ENCODE results near the gene ZBTB44.

ZBTB44 gene

GRCh38 chr11:130192845-130193267, 121.9 kb downstream of the ZBTB44 start:
- no peak for DNase-seq

DNA sequence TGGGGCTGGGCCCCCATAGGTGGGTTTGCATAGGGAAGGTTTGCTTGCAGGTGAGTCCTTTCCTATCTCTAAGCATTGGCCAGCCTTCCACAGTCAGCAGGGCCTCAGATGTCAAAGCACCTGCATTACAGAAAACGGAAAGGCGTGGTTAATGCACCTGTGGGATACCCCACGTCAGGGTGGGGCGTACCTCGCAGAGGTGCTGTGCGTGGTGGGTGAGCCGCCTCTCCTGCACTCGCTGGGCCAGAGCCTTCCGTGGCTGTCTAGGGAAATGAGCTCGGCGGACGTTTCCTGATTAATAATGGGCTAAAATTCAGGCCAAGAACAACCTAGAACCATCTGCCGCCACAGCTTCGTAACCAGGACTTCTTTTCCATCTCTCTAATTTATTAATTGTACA, 122.8 kb downstream of the ZBTB44 start:
- no peak for DNase-seq

GRCh38 chr11:130190371-130190881, 124.3 kb downstream of the ZBTB44 start:
- no peak for DNase-seq

GRCh38 chr11:130189492-130190210, 125.1 kb downstream of the ZBTB44 start:
- DNase-seq, result no peak

DNA sequence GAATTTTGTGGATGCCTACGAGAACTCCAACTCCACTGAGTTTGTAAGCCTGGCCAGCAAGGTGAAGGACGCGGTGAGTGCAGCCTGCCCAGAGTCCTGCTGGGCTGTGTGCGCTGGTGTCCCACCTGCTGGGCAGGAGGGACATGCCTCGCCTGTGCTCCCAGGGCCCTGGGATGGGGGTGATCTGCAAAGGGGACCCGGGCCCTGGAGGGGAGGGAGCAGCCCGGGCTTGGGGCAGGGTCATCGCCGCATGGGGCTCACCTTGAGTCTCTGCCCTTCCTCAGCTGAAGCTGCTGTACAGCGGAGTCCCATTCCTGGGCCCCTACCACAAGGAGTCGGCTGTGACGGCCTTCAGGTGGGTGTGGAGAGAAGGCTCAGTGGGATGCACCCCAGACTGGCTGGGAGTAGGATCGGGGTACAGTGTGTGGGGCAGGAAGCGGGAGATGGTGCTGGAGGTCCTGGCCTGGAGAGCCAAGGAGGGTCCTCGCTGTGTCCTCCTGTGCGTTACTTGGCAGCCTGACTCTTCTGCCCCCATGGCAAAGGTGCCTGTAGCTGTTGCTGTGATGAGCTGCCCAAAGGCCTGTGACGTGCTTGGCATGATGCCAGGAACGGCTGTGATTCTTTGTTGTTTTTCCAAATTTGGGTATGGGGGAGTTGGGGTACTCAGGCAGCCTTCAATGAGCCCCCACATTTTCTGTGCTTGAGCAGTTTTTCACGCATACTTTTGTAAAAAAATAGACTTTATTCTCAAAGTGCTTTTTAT, 126.0 kb downstream of the ZBTB44 start:
- no peak for DNase-seq

- DNase-seq, result no peak
Observed at GRCh38 chr11:130188047-130188446, 126.7 kb downstream of the ZBTB44 start.

- no peak for DNase-seq
Observed at GRCh38 chr11:130187096-130187495, 127.6 kb downstream of the ZBTB44 start.

DNA sequence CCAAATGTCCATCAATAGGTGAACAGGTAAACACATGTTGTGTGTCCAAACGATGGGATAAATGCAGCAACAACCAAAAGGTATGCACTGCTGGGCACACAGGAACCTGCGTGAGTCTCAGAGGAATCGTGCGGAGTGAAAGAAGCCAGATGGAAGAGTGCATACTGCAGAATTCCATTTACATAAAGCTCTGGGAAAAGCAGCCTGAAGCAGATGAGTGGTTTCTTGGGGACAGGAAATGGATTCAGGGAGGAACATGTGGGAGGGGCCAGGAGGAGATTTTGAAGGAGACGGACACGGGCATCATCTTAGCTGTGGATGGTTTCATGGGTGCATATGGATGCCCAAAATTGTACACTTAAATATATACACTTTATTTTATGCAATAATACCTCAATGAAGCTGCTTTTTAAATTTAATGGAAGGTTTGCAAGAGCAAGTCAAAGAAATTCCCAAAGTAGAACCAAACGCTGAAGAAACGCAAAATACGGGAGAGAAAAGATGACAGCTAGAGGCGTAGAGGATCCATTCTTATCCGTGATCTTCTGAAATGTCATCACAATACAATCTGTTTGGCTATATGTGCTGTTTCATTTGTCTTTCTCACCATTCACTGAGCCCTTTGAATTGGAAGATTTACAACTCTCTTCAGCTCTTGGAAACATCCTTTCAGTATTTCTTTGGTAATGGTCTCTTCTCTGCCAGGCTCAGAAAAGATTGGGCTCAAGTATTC, 130.7 kb downstream of the ZBTB44 start:
- DNase-seq, result no peak

GRCh38 chr11:130181295-130182272, 133.1 kb downstream of the ZBTB44 start:
- DNase-seq, result peak; percentile 82

DNA sequence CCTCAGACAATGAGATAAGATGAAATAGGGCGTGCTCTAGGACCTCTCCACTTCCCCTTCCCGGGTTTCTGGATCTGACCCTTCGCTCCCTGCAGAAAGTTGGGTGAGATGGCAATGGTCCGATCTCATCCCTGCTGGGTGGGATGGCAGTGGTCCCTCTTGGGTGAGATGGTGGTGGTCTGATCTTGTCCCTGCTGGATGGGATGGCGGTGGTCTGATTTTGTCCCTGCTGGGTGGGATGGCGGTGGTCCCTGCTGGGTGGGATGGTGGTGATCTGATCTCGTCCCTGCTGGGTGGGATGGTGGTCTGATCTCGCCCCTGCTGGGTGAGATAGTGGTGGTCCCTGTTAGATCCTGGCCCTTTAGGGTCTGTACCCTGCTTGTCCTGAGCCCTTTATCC, 133.8 kb downstream of the ZBTB44 start:
- DNase-seq, result no peak

- no peak for DNase-seq
Observed at GRCh38 chr11:130180491-130180890, 134.2 kb downstream of the ZBTB44 start.

DNA sequence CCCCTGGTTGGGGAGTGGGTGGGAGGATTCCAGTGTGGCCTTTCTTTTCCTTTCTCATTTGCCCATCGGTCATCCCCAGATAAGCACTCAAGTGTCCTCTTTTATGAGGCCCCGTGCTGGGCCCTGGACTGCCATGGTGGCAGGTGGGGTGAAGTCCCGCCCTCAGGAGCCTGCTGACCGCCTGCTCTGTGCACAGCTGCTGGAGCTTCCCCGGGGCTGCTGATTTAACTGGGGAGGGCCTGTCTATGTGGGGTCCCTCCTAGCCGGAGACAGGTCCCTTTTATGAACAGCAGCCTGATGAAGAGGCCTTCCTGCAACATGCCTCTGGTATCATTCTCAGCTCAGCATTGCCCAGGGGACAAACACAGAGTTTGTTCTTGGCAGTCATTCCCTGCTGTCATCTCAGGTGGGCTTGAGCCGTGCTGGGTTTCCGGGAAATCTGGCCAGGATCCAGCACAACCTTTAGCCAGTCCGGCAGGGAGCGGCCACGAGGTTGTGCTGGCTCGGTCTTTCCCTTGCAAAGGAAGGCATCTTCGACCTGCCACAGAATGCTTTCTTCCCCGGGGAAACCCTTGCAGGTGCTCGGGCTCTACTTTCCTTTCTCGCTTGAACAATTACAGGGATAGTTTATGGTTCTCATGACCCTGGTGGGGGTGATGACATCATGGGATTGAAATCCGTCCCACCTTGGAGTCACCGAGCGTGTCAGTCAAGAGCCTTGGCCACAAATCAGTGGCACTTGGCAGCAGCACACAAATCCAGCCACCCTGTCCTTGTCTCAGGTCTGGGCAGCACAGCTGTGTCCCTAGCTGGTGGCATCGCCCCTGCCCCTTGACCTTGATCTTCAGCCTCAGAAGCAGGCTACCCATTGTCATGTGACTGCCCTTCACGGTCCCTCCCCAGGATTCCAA, 135.1 kb downstream of the ZBTB44 start:
- peak; percentile 77 for DNase-seq

- no peak for DNase-seq
Observed at GRCh38 chr11:130178441-130179339, 136.0 kb downstream of the ZBTB44 start.

- no peak for DNase-seq
Observed at GRCh38 chr11:130177782-130178181, 136.9 kb downstream of the ZBTB44 start.

Data from NCI-H748 treated with DMSO at 0.1 percent for 48 hours (cell line).